PC-9 (cell line): Measurements from ENCODE around the gene XPC. TPM values are rescaled to one million over a fixed set of nuclear protein-coding genes. Genes with fewer than 3 reads are reported as not detected.

Source experiments
- BruUV-seq: library from RNA; stranded (reverse); fragments of 400-500 nt; replicated peaks from 2 replicates; lab custom pipeline; 2021; lab: Mats Ljungman, UMichigan
- CTCF ChIA-PET: fragments of 300-600 bp; sonication (Branson Sonifier 250); formaldehyde crosslinking; loops from one replicate; lab custom pipeline; 2022; ENCODE audit warnings: antibody characterized with exemption; lab: Charles Lee
- POLR2A ChIA-PET: fragments of 300-600 bp; sonication (Branson Sonifier 250); formaldehyde crosslinking; loops from one replicate; lab custom pipeline; 2022; ENCODE audit warnings: antibody characterized with exemption; ENCODE audit not compliant: unreplicated experiment; lab: Charles Lee
- DNase-seq, 2 experiments: peaks; one replicate each; pipeline versions ENCODE4 v3.0.0 to v3.0.0-alpha.2; 2015 to 2022; ENCODE audit warnings: mixed read lengths in 1 of 2
- H2AFZ ChIP-seq: fragments of 200-600 bp; sonication (generic); 2 replicates; pipeline ENCODE4 v1.8.1; 2017; ENCODE audit warnings: antibody characterized with exemption
- H3F3A ChIP-seq: fragments of 200-600 bp; sonication (generic); 2 replicates; pipeline ENCODE4 v1.8.1; 2017; ENCODE audit warnings: antibody characterized with exemption, mild to moderate bottlenecking, low read depth; ENCODE audit not compliant: insufficient read depth
- H3K27ac ChIP-seq: fragments of 200-600 bp; sonication (generic); 2 replicates; pipeline ENCODE4 v1.6.1; 2016; ENCODE audit warnings: mixed run types
- H3K27me3 ChIP-seq: fragments of 200-600 bp; sonication (generic); 2 replicates; pipeline ENCODE4 v1.6.1; 2016; ENCODE audit warnings: low read depth, mixed run types; ENCODE audit not compliant: insufficient read depth
- H3K36me3 ChIP-seq: fragments of 200-600 bp; sonication (generic); 2 replicates; pipeline ENCODE4 v1.6.1; 2016; ENCODE audit warnings: low read depth, mixed run types
- H3K4me1 ChIP-seq: fragments of 200-600 bp; sonication (generic); replicated peaks from 2 replicates; pipeline ENCODE4 v1.6.1; 2016; ENCODE audit warnings: mixed run types; ENCODE audit not compliant: insufficient read depth
- H3K4me2 ChIP-seq: fragments of 200-600 bp; sonication (generic); 2 replicates; pipeline ENCODE4 v1.6.1; 2017; ENCODE audit warnings: mixed run types
- H3K4me3 ChIP-seq: fragments of 200-600 bp; sonication (generic); 2 replicates; pipeline ENCODE4 v1.6.1; 2016; ENCODE audit warnings: mixed run types
- H3K79me2 ChIP-seq: fragments of 200-600 bp; sonication (generic); 2 replicates; pipeline ENCODE4 v1.6.1; 2017; ENCODE audit warnings: low read depth, mixed run types
- H3K9me2 ChIP-seq: fragments of 200-600 bp; sonication (generic); 2 replicates; pipeline ENCODE4 v1.8.1; 2017; ENCODE audit warnings: mild to moderate bottlenecking; ENCODE audit not compliant: insufficient read depth
- H3K9me3 ChIP-seq: fragments of 200-600 bp; sonication (generic); 2 replicates; pipeline ENCODE4 v1.8.1; 2016; ENCODE audit warnings: low read depth; ENCODE audit not compliant: insufficient read depth
- H4K20me1 ChIP-seq: fragments of 200-600 bp; sonication (generic); 2 replicates; pipeline ENCODE4 v1.8.1; 2017; ENCODE audit not compliant: insufficient read depth
- EZH2 ChIP-seq: fragments of 200-600 bp; sonication (generic); IDR thresholded peaks from 2 replicates; pipeline ENCODE4 v1.8.0; 2017; ENCODE audit warnings: antibody characterized with exemption, low read depth
- intact Hi-C: fragments of 100-400 bp; cut with micrococcal nuclease; formaldehyde crosslinking; loops from one replicate; pipeline ENCODE4 v1.10.0; 2022; ENCODE audit not compliant: unreplicated experiment
- total RNA-seq: library from RNA; stranded (reverse); gene quantifications from 2 replicates; pipeline ENCODE4 v1.2.3, GENCODE V29; 2021
- TF ChIP-seq, protein P1 (sequence below): fragments of 200-600 bp; sonication (generic); conservative IDR thresholded peaks from 2 replicates; pipeline ENCODE4 v1.6.1; 2017; ENCODE audit warnings: mixed run types, antibody characterized with exemption, mild to moderate bottlenecking, moderate library complexity

XPC gene
- total RNA-seq, 1 experiment from 2014 or later = 27.1 TPM

DNA sequence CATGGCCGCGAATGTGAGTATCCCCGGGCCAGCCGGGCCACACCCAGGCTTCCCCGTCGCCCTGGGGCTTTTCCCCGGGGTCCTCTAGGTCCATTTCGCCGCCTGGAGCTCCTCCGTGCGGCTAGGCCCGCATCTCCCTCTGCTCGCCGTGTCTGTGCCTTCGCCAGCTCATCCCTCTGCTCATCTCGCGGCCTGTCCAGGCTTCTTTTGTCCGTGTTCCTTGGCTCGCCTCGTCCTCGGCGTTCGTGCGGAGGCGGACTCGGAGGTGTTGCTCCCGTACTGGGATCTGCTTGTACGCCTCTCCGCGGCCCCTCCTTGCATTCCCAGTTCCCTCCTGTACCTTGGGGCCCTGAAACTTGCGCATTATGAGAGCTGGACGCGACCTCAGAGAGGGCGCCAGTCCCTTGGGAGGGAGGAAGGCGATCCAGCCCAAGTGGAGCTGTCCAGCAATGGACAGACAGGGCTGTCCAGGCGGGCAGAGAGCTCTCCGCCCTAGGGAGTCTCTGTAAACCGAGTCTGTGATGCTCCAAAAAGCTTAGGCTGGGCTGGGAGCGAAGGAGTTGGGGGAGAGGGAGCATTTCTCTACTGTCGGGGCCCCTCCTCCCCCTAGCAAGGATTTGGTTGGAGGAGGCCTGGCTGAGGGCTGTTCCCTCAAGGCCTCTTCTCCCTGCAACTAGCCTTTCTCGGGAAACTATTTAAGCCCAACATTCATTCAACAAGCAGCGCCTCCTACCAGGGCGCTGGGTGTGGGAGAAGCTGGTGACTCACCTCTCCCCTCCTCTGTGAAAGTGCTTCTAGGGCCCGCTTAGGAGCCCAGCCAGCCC is 53.0 kb downstream of the XPC start:
- ChIA-PET CTCF (interaction anchor here (1.3 to 1.4 kb wide), 2 partner anchors 78 to 229 kb away, joined by 5 to 9 read pairs; no protein-coding TSS in a partner anchor), POLR2A (interaction anchor here (0.6 to 1.7 kb wide), 9 partner anchors 11 to 1654 kb away, joined by 3 to 25 read pairs (median 6); partner anchors contain the start of genes LSM3 and XPC)
- intact Hi-C loops = loop anchor here (1.0 to 2.0 kb wide), 2 partner anchors 19 to 109 kb away; no protein-coding TSS in a partner anchor
- H4K20me1 ChIP-seq = peaks cover 32% of the 10 kb centered on the region
- peak overlapping the region; percentile 88 for H3K4me2 ChIP-seq
- peak overlapping the region; percentile 87 for H3K4me3 ChIP-seq
- peaks cover 24% of the 10 kb centered on the region for H3K4me1 ChIP-seq
- no peaks in the 10 kb centered on the region for H3K27me3 ChIP-seq
- peaks cover 11% of the 10 kb centered on the region; the same call in 1 of the 2 replicates for H3F3A ChIP-seq
- no peaks in the 10 kb centered on the region for H3K9me3 ChIP-seq
- no peaks in the 10 kb centered on the region for H3K9me2 ChIP-seq
- H3K79me2 ChIP-seq = peaks cover 74% of the 10 kb centered on the region
- peak; percentile 81 to 88 for DNase-seq
- peak overlapping the region; percentile 94 for H2AFZ ChIP-seq
- peak overlapping the region; percentile 69 for H3K27ac ChIP-seq
- peaks cover 41% of the 10 kb centered on the region for H3K36me3 ChIP-seq
- no peak for TF ChIP-seq EZH2
- TF ChIP-seq, protein P1, sequence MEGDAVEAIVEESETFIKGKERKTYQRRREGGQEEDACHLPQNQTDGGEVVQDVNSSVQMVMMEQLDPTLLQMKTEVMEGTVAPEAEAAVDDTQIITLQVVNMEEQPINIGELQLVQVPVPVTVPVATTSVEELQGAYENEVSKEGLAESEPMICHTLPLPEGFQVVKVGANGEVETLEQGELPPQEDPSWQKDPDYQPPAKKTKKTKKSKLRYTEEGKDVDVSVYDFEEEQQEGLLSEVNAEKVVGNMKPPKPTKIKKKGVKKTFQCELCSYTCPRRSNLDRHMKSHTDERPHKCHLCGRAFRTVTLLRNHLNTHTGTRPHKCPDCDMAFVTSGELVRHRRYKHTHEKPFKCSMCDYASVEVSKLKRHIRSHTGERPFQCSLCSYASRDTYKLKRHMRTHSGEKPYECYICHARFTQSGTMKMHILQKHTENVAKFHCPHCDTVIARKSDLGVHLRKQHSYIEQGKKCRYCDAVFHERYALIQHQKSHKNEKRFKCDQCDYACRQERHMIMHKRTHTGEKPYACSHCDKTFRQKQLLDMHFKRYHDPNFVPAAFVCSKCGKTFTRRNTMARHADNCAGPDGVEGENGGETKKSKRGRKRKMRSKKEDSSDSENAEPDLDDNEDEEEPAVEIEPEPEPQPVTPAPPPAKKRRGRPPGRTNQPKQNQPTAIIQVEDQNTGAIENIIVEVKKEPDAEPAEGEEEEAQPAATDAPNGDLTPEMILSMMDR = no peak; the same call in 1 of the 2 replicates
- BruUV-seq = TSS peak; percentile 27

DNA sequence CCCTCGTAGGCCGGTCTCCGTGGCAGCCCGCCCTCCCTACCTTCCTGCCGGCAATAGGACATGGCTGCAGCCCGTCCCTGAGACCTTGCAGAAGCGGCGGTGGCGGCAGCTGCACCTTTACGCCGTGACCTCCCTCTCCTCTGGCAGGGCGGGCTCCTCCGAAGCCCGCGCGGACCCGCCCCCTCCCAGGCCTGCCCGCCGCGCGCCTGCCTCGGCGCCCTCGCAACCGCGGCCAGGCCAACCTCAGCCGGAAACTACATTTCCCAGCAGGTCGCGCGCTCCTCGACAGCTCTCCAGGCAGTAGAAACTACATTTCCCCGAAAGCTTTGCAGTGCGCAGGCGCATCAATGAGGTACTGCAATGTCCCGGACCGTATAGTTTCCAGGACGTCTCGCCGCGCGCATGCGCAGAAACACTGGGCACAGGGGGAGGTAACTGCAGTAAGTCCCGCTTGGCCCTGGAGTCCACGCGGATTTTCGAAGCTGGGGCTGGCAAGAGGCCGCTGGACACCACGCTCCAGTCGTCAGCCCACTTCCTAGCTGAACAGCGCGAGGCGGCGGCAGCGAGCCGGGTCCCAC is 53.7 kb downstream of the XPC start, which contains the start of the genes CHCHD4 and TMEM43:
TSS of gene CHCHD4 (minus strand) at position 256 of the 578 bp plus-strand sequence. CDS start at position 62, 194 bp downstream.
TSS of gene TMEM43 (plus strand) at position 438 of the 578 bp plus-strand sequence. CDS start 142 bp downstream, outside the sequence.
- peaks cover 37% of the 10 kb centered on the region for H3K36me3 ChIP-seq
- peak within 1 kb of the TSS; percentile 94 for H2AFZ ChIP-seq

More for the DNA sequence above, 53.7 kb downstream of the XPC start, which contains the start of the genes CHCHD4 and TMEM43:
- no TSS peak for BruUV-seq
- Histone ChIP-seq H3K27ac (peak within 1 kb of the TSS; percentile 69), H3K4me3 (peak within 1 kb of the TSS; percentile 87), H3K27me3 (no peaks in the 10 kb centered on the region), H3K79me2 (peaks cover 73% of the 10 kb centered on the region), H3K9me3 (no peaks in the 10 kb centered on the region), H3K4me1 (peaks cover 24% of the 10 kb centered on the region), H3F3A (peaks cover 11% of the 10 kb centered on the region; the same call in 1 of the 2 replicates), H3K9me2 (no peaks in the 10 kb centered on the region), H4K20me1 (peaks cover 32% of the 10 kb centered on the region), H3K4me2 (peak within 1 kb of the TSS; percentile 88)
- DNase-seq = peak; percentile 96 to 98
- CTCF ChIA-PET = interaction anchor here (1.3 to 1.4 kb wide), 2 partner anchors 79 to 228 kb away, joined by 5 to 9 read pairs; no protein-coding TSS in a partner anchor
- intact Hi-C loops = loop anchor here (1.0 to 2.0 kb wide), 3 partner anchors 20 to 108 kb away; partner anchors contain the start of genes LSM3 and XPC
- POLR2A ChIA-PET = interaction anchor here (0.6 to 1.7 kb wide), 6 partner anchors 12 to 394 kb away, joined by 3 to 25 read pairs (median 6); partner anchors contain the start of genes LSM3 and XPC
- TF ChIP-seq, protein P1 = no peak
- TF ChIP-seq EZH2 = no peak
